PC-3 (cell line): Measurements from ENCODE around the gene ABCC11.

Experiments used
- EZH2 ChIP-seq: fragments of 300-600 bp; sonication (generic); IDR thresholded peaks from one replicate; pipeline ENCODE4 v1.6.1; 2017; ENCODE audit warnings: antibody characterized with exemption, mild to moderate bottlenecking, low read length; ENCODE audit not compliant: unreplicated experiment
- EZH2phosphoT487 ChIP-seq: fragments of 300-600 bp; sonication (generic); IDR thresholded peaks from 2 replicates; pipeline ENCODE4 v1.6.1; 2018; ENCODE audit warnings: mild to moderate bottlenecking, antibody characterized with exemption, low read length, borderline replicate concordance

DNA sequence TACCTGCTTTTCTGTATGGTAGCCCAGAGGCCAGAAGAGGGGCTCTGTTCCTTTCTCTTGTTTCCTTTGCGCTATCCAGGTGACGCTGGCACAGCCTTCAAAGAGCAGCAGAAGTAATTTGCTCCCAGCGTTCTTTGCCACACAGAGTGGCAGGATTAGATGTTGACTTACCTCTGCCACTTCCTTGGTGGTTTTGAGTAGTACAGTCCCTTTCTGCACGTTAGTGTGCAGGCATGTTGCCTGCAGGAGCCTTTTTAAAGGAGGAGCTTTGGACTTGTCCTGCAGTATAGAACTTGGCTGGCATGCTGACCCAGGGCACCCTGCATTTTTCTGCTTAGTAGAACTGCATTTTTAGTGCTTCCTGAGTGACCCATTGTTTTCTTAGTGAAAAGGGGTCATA lies at the start of gene ABCC11:
- no peak for TF ChIP-seq EZH2phosphoT487
- TF ChIP-seq EZH2 = no peak
